GM19240 (cell line): ENCODE results near the gene PACS1.

Experiments
- DNase-seq: peaks from one replicate; pipeline ENCODE4 v3.0.0; 2011; ENCODE audit warnings: low spot score; ENCODE audit not compliant: insufficient read length

PACS1 gene

GRCh38 chr11:66050581-66051231 is 19.4 kb upstream of the PACS1 start:
- DNase-seq, result no peak

- no peak for DNase-seq
These were observed 18.7 kb upstream of the PACS1 start for GRCh38 chr11:66051371-66051765.

GRCh38 chr11:66051766-66052663 is 18.1 kb upstream of the PACS1 start, which contains the start of gene SF3B2:
SF3B2 (plus strand) TSS chr11:66052364; CDS start chr11:66052385, 21 bp downstream.
- peak; percentile 91 for DNase-seq

- DNase-seq, result no peak
These were observed 17.4 kb upstream of the PACS1 start for GRCh38 chr11:66052664-66052982.

- no peak for DNase-seq
These were observed 15.1 kb upstream of the PACS1 start for GRCh38 chr11:66055021-66055420.

GRCh38 chr11:66056501-66056900 is 13.6 kb upstream of the PACS1 start:
- no peak for DNase-seq

- DNase-seq, result no peak
These were observed 9.9 kb upstream of the PACS1 start for GRCh38 chr11:66059966-66060680.

- no peak for DNase-seq
These were observed 8.8 kb upstream of the PACS1 start for GRCh38 chr11:66061268-66061667.

- no peak for DNase-seq
These were observed 7.7 kb upstream of the PACS1 start for GRCh38 chr11:66062408-66062807.

- DNase-seq, result no peak
These were observed 6.2 kb upstream of the PACS1 start for GRCh38 chr11:66063900-66064299.

GRCh38 chr11:66064571-66064970 is 5.5 kb upstream of the PACS1 start:
- no peak for DNase-seq

GRCh38 chr11:66066751-66067150 is 3.3 kb upstream of the PACS1 start:
- no peak for DNase-seq

- DNase-seq, result no peak
These were observed 2.4 kb upstream of the PACS1 start for GRCh38 chr11:66067640-66068039.

- DNase-seq, result no peak
These were observed 1.8 kb upstream of the PACS1 start for GRCh38 chr11:66068154-66068821.

- no peak for DNase-seq
These were observed 953 bp upstream of the PACS1 start for GRCh38 chr11:66068923-66069714.

GRCh38 chr11:66070604-66071380 is 720 bp downstream of the PACS1 start:
- DNase-seq, result no peak

- DNase-seq, result no peak
These were observed 1.3 kb downstream of the PACS1 start for GRCh38 chr11:66071381-66071801.

- DNase-seq, result no peak
These were observed 2.0 kb downstream of the PACS1 start for GRCh38 chr11:66072081-66072480.

GRCh38 chr11:66072518-66072917 is 2.4 kb downstream of the PACS1 start:
- DNase-seq, result no peak

- DNase-seq, result no peak
These were observed 3.6 kb downstream of the PACS1 start for GRCh38 chr11:66073669-66074068.
